Hepatic stellate cell (primary cell): ENCODE data around the gene NRXN3.

Experiments
- DNase-seq: peaks from one replicate; pipeline ENCODE4 v3.0.0; 2011; ENCODE audit warnings: low spot score

NRXN3 gene

GRCh38 chr14:79287976-79288375, 1117.8 kb downstream of the NRXN3 start:
- no peak for DNase-seq

- no peak for DNase-seq
Measured at GRCh38 chr14:79293482-79294177, 1123.5 kb downstream of the NRXN3 start.

DNA sequence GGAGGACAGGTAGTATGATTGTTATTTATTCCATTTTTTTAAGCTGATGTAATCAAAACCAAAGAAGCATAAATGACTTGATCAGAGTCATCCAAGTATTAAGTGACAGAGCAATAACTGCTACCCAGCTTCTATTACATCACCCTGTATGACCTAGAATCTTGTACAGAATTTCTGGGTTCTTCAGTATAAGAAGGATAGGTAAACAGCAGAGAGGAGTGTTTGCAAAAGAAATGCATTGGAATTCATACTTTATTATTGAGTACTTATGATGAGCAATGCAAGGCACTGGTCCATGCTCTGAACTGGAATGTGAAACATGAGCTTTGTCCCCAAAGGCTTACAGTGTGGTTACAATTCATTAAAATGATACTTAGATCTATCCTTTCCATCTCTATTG, 1124.3 kb downstream of the NRXN3 start:
- DNase-seq = no peak

DNA sequence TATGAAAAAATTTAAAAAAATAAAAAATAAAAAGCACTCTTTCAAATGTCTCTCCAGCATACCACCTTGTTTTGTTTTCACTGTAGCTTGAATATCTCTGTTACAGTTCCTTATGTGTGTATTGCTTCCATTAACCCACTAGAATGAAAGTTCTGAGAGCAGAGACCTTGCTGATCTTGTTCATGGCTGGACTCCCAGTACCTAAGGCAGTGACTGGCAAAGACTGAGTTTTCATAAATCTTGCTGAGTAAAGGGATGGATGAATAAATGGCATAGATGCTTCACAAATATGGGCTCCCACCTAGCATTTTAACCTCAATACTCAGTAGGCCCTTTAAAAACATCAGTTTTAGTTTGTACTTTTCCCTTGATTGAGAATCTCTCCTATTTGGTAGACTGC, 1125.2 kb downstream of the NRXN3 start:
- no peak for DNase-seq

DNA sequence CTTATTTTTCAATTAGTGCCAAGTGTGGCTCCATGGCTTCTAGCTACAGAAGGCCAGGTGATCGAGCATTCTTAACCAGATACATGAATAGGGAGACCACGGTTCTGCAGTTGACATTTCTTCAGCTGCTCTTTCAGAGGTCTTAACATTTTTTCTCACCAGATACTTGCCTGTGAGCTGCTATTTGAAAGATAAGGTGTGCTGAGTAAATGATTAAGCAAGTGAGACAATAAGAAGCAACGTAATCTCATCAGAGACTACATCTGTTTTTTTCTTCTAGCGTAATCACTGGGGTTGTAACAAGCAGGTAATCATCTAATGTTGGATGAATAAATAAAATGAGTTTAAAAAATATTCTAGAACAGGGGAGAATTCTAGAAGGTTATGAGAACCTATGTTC, 1128.2 kb downstream of the NRXN3 start:
- DNase-seq = no peak

GRCh38 chr14:79299162-79299561, 1129.0 kb downstream of the NRXN3 start:
- no peak for DNase-seq

- DNase-seq = no peak
Measured at GRCh38 chr14:79304279-79304678, 1134.1 kb downstream of the NRXN3 start.

- no peak for DNase-seq
Measured at GRCh38 chr14:79306546-79306945, 1136.4 kb downstream of the NRXN3 start.

DNA sequence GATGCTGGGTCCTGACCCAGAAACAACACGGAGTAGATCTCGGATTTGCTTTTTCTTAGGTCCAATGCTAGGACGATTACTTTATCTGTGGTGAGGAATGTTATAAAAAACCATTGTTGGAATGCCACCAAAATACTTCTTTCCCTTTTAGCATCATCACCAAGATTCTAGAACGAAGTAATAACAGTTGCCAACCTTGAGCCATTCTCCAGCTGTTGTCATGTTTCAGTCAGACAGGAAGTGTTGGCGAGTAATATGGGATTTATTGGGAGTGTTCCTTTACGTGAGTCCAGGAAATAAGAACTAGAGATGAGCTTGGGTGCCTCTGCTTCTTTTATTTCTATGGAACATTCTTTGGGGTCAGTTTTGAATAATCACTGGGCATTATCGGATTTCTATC, 1148.2 kb downstream of the NRXN3 start:
- DNase-seq = peak; percentile 18

DNA sequence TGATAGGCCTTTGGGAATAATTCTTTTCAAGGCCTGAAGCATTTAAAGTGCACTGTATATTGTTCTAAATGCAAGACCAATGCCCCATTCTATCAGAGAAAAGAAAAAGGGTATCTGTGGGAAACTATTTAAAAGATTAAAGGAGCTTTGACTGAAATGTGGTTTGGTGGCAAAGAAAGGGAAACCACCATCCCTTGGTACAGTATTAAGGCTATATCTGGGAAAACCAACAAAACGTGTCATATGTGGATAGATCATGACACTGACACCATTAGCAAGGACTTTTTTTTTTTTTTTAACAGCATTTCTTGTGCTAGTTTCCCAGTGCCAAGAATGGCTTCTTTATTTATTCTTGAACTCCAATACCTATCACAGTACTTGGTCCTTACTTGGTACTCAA, 1150.4 kb downstream of the NRXN3 start:
- DNase-seq = no peak

DNA sequence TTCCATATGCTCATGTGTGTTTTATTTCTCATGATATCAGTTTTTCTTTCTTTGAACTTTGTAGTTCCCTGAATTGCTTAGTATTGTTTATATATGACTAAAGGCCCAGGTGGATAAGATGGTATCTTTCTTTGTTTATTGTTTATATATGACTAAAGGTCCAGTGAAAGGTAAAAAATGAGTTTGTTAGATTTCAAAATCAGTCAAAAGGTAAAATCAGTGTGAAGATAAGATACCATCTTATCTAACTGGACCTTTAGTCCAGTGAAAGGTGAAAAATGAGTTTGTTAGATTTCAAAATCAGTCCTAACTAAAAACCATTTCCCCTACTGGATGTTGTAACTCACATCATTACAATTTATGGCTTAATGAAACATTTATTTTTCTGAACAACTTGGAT, 1150.9 kb downstream of the NRXN3 start:
- no peak for DNase-seq

DNA sequence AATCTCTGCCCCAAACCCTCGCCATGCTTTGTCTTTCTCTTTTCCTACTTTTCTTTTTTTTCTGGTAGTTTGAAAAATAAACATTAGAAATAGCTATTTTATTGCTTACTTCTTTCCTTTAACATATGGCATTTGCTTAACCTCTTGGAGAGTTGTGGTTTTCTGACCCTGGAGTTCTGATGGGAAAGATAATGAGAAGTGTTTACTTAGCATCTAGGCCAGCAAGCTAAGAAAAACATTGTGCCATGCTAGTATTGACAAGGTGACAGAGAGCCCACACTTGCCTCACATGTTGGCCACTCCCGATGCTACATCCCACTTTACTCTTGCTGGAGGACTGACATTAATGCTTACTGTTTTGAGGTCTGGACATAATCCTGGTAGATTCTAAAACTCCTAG, 1154.9 kb downstream of the NRXN3 start:
- DNase-seq = no peak

DNA sequence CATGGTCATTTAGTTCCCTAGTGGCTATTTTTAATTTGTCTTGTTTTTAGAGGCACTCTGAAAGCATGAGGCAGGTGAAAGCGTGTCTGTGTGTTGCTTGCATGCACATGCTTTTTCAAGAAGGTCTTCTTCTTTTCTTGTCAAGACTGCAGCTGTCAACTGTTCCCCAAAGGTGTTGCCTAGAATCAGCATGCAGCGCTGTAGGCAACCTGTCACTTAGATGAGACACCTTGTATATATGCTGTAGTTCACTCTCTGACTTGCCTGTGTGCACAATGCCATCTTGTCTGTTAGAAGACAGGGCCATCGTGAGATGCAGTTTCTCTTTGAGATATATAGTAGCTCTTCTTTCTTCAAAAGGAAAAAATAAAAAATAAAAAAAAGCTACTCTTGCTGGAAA, 1155.4 kb downstream of the NRXN3 start:
- DNase-seq = no peak

DNA sequence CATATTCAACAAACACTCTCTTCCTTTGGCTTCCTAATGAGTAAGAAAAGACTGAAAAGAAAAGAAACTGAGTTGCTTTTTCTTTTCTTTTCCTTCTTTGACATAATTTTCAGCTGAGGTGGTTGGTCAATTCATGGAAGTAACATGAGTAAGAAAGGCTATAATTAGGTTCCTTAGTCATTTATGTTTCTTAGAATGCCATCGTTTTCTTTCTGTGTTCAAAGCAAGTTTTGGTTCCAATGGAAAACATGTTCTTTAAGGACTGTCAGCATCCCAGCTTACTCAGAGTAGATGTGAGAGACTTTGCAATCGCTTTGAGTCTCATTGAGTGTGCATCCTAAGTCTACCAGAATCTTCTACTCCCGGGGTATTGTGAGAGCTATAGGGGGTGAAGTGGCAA, 1158.7 kb downstream of the NRXN3 start:
- peak; percentile 6 for DNase-seq

GRCh38 chr14:79331830-79332229, 1161.7 kb downstream of the NRXN3 start:
- no peak for DNase-seq

DNA sequence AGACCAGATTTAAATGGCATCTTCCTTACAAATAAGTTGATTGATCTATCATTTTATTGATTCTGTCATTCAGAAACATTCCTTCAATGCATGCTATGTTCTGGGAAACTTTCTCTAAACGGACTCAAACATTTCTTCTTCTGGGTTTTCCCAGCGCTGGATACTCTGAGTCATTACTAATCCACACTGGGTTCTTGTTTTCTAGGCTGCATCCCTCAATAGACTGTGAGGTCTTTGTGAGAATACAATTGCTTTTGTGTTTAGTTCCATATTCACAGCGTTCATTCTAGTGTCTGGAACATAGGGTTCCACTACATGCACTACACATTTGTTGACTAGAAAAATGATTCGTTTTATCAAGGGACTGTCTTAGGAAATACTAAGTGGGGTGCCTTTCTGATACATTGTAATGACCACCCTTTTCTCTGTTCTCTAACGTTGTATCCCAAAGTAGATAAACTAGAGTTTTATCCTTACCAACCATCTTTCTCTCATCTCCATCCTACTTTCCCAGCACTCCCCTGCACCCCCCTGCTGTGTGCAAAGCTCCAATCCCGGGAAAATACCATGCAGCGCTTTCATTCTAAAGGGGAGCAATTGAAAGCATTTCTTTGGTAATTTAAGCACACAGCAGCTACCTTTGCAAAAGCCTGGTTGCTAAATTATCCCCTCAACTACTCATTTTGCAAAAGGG, 1162.5 kb downstream of the NRXN3 start:
- DNase-seq = no peak

DNA sequence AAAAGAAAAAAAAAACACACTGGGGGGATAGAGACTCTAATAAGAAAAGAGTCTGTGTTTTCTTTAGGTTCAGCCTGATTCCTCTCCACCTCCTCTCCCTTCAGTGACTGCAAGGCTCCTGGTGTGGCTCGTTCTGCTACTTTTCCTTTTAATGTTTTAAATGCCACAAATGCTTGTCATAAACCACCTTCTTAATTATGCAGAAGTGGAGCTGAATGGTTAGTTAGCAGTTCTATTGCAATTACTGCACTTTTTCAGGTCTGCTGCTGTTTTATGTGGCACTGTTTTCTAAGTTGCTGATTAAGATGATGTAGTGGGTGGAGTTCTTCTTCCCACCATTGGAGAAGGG, 1163.0 kb downstream of the NRXN3 start:
- DNase-seq = no peak

- DNase-seq = no peak
Measured at GRCh38 chr14:79334272-79334671, 1164.1 kb downstream of the NRXN3 start.

- no peak for DNase-seq
Measured at GRCh38 chr14:79337761-79338160, 1167.6 kb downstream of the NRXN3 start.

DNA sequence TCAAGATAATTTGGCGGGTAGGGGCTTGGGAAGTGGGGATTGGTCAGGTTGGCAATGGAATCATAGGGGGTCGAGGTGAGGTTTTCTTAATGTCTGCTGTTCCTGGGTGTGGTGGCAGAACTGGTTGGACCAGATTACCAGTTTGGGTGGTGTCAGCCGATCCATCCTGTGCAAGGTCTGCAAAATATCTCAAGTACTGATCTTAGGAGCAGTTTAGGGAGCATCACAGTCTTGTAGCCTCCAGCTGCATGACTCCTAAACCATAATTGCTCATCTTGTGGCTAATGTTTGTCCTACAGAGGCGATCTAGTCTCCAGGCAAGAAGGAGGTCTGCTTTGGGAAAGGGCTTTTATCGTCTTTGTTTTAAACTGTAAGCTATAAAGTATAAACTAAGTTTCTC, 1172.8 kb downstream of the NRXN3 start:
- DNase-seq = no peak

GRCh38 chr14:79351011-79351410, 1180.8 kb downstream of the NRXN3 start:
- no peak for DNase-seq

GRCh38 chr14:79352076-79352630, 1182.0 kb downstream of the NRXN3 start:
- DNase-seq = no peak

DNA sequence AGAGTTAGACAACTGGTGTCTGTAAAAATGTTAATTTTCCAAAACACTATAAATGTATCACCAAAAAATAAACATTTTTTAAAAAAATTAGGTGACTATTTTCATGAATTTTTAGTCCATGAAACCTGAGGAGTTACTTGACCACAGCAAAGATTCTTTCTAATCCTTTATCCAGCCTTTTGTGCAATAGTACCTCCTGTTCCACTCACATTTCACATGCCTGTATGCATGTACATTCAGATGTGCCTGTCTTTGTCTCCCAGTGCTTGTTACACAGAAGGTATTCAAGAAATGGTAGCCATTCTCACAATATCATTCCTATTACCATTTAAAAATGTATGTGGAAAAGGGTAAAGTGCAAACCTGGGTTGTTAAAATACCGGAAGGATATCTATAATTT, 1184.2 kb downstream of the NRXN3 start:
- DNase-seq = no peak

- DNase-seq = no peak
Measured at GRCh38 chr14:79356040-79356439, 1185.9 kb downstream of the NRXN3 start.
